WTC11 (cell line): ENCODE measurements around the gene SYNPO.

Experiments used
- ATF3 ChIP-seq: sonication (generic); formaldehyde crosslinking; conservative IDR thresholded peaks from 2 replicates; pipeline ENCODE4 v1.8.1; 2022; ENCODE audit warnings: mild to moderate bottlenecking, missing genetic modification reagents
- CTCF ChIP-seq: fragments of 200-600 bp; IDR thresholded peaks from 2 replicates; pipeline ENCODE4 v1.8.0; 2022; ENCODE audit warnings: antibody characterized with exemption
- E2F4 ChIP-seq: sonication (generic); formaldehyde crosslinking; IDR thresholded peaks from 2 replicates; pipeline ENCODE4 v1.8.1; 2022; ENCODE audit warnings: low read depth, mild to moderate bottlenecking, moderate library complexity, missing genetic modification reagents, borderline replicate concordance
- ESRRA ChIP-seq: sonication (generic); formaldehyde crosslinking; IDR thresholded peaks from 2 replicates; pipeline ENCODE4 v1.8.1; 2022; ENCODE audit warnings: mild to moderate bottlenecking, missing genetic modification reagents, borderline replicate concordance
- HMGXB4 ChIP-seq: sonication (generic); formaldehyde crosslinking; IDR thresholded peaks from 2 replicates; pipeline ENCODE4 v1.8.1; 2023; ENCODE audit warnings: mild to moderate bottlenecking, moderate library complexity, missing genetic modification reagents
- JAZF1 ChIP-seq: fragments of 250-450 bp; sonication (Bioruptor Pico); IDR thresholded peaks from 2 replicates; pipeline ENCODE4 v1.9.0; 2021; ENCODE audit warnings: moderate library complexity, mild to moderate bottlenecking, inconsistent platforms
- KAT7 ChIP-seq: sonication (generic); formaldehyde crosslinking; IDR thresholded peaks from 2 replicates; pipeline ENCODE4 v1.8.1; 2023; ENCODE audit warnings: missing genetic modification reagents, mild to moderate bottlenecking, borderline replicate concordance
- PRDM15 ChIP-seq: sonication (generic); formaldehyde crosslinking; IDR thresholded peaks from 2 replicates; pipeline ENCODE4 v1.8.0; 2022; ENCODE audit warnings: missing genetic modification reagents
- RELA ChIP-seq: sonication (generic); formaldehyde crosslinking; IDR thresholded peaks from 2 replicates; pipeline ENCODE4 v1.8.1; 2022; ENCODE audit warnings: missing genetic modification reagents, mild to moderate bottlenecking, borderline replicate concordance
- TEAD4 ChIP-seq: sonication (generic); formaldehyde crosslinking; IDR thresholded peaks from 2 replicates; pipeline ENCODE4 v1.8.0; 2022; ENCODE audit warnings: mild to moderate bottlenecking, missing genetic modification reagents
- TP53 ChIP-seq: sonication (generic); formaldehyde crosslinking; IDR thresholded peaks from 2 replicates; pipeline ENCODE4 v1.8.1; 2023; ENCODE audit warnings: mild to moderate bottlenecking, missing genetic modification reagents
- USF2 ChIP-seq: sonication (generic); formaldehyde crosslinking; IDR thresholded peaks from 2 replicates; pipeline ENCODE4 v1.8.1; 2023; ENCODE audit warnings: mild to moderate bottlenecking, missing genetic modification reagents, moderate library complexity
- ZNF232 ChIP-seq: sonication (generic); formaldehyde crosslinking; IDR thresholded peaks from 2 replicates; pipeline ENCODE4 v1.8.0; 2022; ENCODE audit warnings: mild to moderate bottlenecking, missing genetic modification reagents

- TF ChIP-seq CTCF (no peak), TP53 (CRISPR knock-in tag) (no peak), HMGXB4 (CRISPR knock-in tag) (no peak), ZNF232 (CRISPR knock-in tag) (no peak), E2F4 (CRISPR knock-in tag) (no peak), JAZF1 (CRISPR knock-in tag) (no peak), USF2 (CRISPR knock-in tag) (no peak), PRDM15 (CRISPR knock-in tag) (no peak), KAT7 (CRISPR knock-in tag) (no peak), ESRRA (no peak), RELA (CRISPR knock-in tag) (no peak), TEAD4 (CRISPR knock-in tag) (no peak), ATF3 (CRISPR knock-in tag) (no peak)
Measured at GRCh38 chr5:150706776-150707390, 66.4 kb downstream of the SYNPO start.
